Astrocyte (in vitro differentiated cells and primary cell): ENCODE results near the gene PKD2. TPM values are rescaled to one million over a fixed set of nuclear protein-coding genes. Genes with fewer than 3 reads are reported as not detected.

Experiments
- DNase-seq: peaks from one replicate; pipeline ENCODE4 v3.0.0-alpha.2; 2010; ENCODE audit warnings: low read depth
- FAIRE-seq: peaks from 2 replicates; lab custom pipeline; 2011; peaks lifted over from hg19 to GRCh38; lab: Jason Lieb, UNC
- H2AFZ ChIP-seq: 2 replicates; pipeline ENCODE4 v1.6.0; 2012; ENCODE audit warnings: low read depth, low read length, inconsistent platforms
- H3K27ac ChIP-seq: 2 replicates; pipeline ENCODE4 v1.5.1; 2011; ENCODE audit warnings: low read depth, low read length, inconsistent platforms
- H3K27me3 ChIP-seq: 2 replicates; pipeline ENCODE4 v1.6.0; 2011; ENCODE audit warnings: low read length, inconsistent platforms; ENCODE audit not compliant: insufficient read depth
- H3K36me3 ChIP-seq: 2 replicates; pipeline ENCODE4 v1.5.1; 2011; ENCODE audit warnings: low read length, inconsistent platforms; ENCODE audit not compliant: insufficient read depth
- H3K4me1 ChIP-seq: 2 replicates; pipeline ENCODE4 v1.5.1; 2011; ENCODE audit warnings: low read length, inconsistent platforms; ENCODE audit not compliant: insufficient read depth
- H3K4me2 ChIP-seq: 2 replicates; pipeline ENCODE4 v1.6.0; 2012; ENCODE audit warnings: low read length, inconsistent platforms
- H3K4me3 ChIP-seq: 2 replicates; pipeline ENCODE4 v1.5.1; 2011; ENCODE audit warnings: low read depth, mild to moderate bottlenecking, low read length, inconsistent platforms; ENCODE audit not compliant: insufficient read depth
- H3K79me2 ChIP-seq: 2 replicates; pipeline ENCODE4 v1.6.0; 2012; ENCODE audit warnings: mild to moderate bottlenecking, low read length, inconsistent platforms; ENCODE audit not compliant: insufficient read depth
- H3K9ac ChIP-seq: 2 replicates; pipeline ENCODE4 v1.6.0; 2012; ENCODE audit warnings: mild to moderate bottlenecking, low read length, inconsistent platforms
- H3K9me3 ChIP-seq: 2 replicates; pipeline ENCODE4 v1.5.1; 2012; ENCODE audit warnings: low read depth, mild to moderate bottlenecking, low read length, inconsistent platforms; ENCODE audit not compliant: insufficient read depth
- H4K20me1 ChIP-seq: 2 replicates; pipeline ENCODE4 v1.6.0; 2012; ENCODE audit warnings: low read length, inconsistent platforms; ENCODE audit not compliant: insufficient read depth
- H3K27ac Mint-ChIP-seq: one replicate; pipeline ENCODE4 v1.8.0; 2021; ENCODE audit warnings: mild to moderate bottlenecking, mixed read lengths; ENCODE audit not compliant: unreplicated experiment
- H3K27me3 Mint-ChIP-seq: one replicate; pipeline ENCODE4 v1.8.0; 2021; ENCODE audit warnings: low read depth, mixed read lengths; ENCODE audit not compliant: unreplicated experiment
- H3K36me3 Mint-ChIP-seq: one replicate; pipeline ENCODE4 v1.8.0; 2021; ENCODE audit warnings: low read depth, mixed read lengths; ENCODE audit not compliant: unreplicated experiment
- H3K4me1 Mint-ChIP-seq: one replicate; pipeline ENCODE4 v1.8.0; 2021; ENCODE audit warnings: low read depth, mixed read lengths; ENCODE audit not compliant: unreplicated experiment
- H3K4me3 Mint-ChIP-seq: one replicate; pipeline ENCODE4 v1.8.0; 2021; ENCODE audit warnings: mild to moderate bottlenecking, moderate library complexity, mixed read lengths; ENCODE audit not compliant: unreplicated experiment
- H3K9me3 Mint-ChIP-seq: one replicate; pipeline ENCODE4 v1.8.0; 2021; ENCODE audit warnings: mild to moderate bottlenecking, mixed read lengths; ENCODE audit not compliant: unreplicated experiment
- EZH2 ChIP-seq: IDR thresholded peaks from 2 replicates; pipeline ENCODE4 v1.6.1; 2012; ENCODE audit warnings: mild to moderate bottlenecking, low read length, inconsistent platforms; ENCODE audit not compliant: insufficient read depth
- total RNA-seq: library from RNA; stranded (reverse); gene quantifications from 2 replicates; pipeline ENCODE4 v1.2.1, GENCODE V29; 2021
- TF ChIP-seq, protein P1 (sequence below): IDR thresholded peaks from 2 replicates; pipeline ENCODE4 v1.5.1; 2011; ENCODE audit warnings: low read depth, mild to moderate bottlenecking, inconsistent platforms, low read length, moderate library complexity; ENCODE audit not compliant: insufficient read depth

The PKD2 gene
- total RNA-seq, 1 donor from 2014 or later: 19.7 TPM

DNA sequence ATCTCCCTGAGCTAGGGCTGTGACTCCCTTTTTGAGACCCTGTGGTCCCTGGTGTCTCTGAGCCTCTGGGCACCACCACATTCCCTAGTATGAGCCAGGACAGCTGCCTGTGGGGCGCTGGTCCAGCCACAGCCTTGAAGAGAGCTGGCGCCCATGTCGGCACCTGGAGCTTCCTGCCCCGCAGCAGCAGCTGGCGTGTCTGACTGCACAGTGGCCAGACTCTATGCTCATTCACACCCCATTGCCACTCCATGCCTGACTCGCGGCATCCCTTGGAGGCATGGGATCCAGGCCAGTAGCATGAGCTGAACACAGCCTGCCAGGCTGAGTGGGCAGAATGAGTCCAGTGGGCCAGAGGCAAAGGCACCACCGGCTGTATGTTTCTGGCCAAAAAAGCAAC lies 40.2 kb upstream of the PKD2 start:
- H4K20me1 ChIP-seq: no peaks in the 10 kb centered on the region
- peaks cover 13% of the 10 kb centered on the region for H3K4me1 Mint-ChIP-seq
- FAIRE-seq (no peak), DNase-seq (no peak)
- H3K9me3 ChIP-seq: peaks cover 3% of the 10 kb centered on the region
- no peak overlapping the region for H3K4me3 ChIP-seq
- H3K36me3 Mint-ChIP-seq: no peaks in the 10 kb centered on the region
- no peaks in the 10 kb centered on the region for H3K27me3 ChIP-seq
- no peak overlapping the region for H3K27ac ChIP-seq
- no peak overlapping the region for H3K9ac ChIP-seq
- H3K79me2 ChIP-seq: no peaks in the 10 kb centered on the region
- H3K4me2 ChIP-seq: no peak overlapping the region
- H3K27ac Mint-ChIP-seq: no peak overlapping the region
- peaks cover 2% of the 10 kb centered on the region for H3K4me1 ChIP-seq
- no peaks in the 10 kb centered on the region for H3K36me3 ChIP-seq
- TF ChIP-seq, protein P1, sequence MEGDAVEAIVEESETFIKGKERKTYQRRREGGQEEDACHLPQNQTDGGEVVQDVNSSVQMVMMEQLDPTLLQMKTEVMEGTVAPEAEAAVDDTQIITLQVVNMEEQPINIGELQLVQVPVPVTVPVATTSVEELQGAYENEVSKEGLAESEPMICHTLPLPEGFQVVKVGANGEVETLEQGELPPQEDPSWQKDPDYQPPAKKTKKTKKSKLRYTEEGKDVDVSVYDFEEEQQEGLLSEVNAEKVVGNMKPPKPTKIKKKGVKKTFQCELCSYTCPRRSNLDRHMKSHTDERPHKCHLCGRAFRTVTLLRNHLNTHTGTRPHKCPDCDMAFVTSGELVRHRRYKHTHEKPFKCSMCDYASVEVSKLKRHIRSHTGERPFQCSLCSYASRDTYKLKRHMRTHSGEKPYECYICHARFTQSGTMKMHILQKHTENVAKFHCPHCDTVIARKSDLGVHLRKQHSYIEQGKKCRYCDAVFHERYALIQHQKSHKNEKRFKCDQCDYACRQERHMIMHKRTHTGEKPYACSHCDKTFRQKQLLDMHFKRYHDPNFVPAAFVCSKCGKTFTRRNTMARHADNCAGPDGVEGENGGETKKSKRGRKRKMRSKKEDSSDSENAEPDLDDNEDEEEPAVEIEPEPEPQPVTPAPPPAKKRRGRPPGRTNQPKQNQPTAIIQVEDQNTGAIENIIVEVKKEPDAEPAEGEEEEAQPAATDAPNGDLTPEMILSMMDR: no peak
- no peak for TF ChIP-seq EZH2
- no peak overlapping the region for H2AFZ ChIP-seq
- H3K9me3 Mint-ChIP-seq: no peaks in the 10 kb centered on the region
- no peaks in the 10 kb centered on the region for H3K27me3 Mint-ChIP-seq
- no peak overlapping the region for H3K4me3 Mint-ChIP-seq

GRCh38 chr4:87970121-87970520 lies 37.3 kb upstream of the PKD2 start:
- Histone ChIP-seq H2AFZ (no peak overlapping the region), H3K27ac (no peak overlapping the region), H4K20me1 (no peaks in the 10 kb centered on the region), H3K36me3 (no peaks in the 10 kb centered on the region), H3K9me3 (peaks cover 3% of the 10 kb centered on the region), H3K4me2 (no peak overlapping the region), H3K9ac (no peak overlapping the region), H3K4me1 (peaks cover 19% of the 10 kb centered on the region), H3K4me3 (no peak overlapping the region), H3K79me2 (no peaks in the 10 kb centered on the region), H3K27me3 (no peaks in the 10 kb centered on the region)
- TF ChIP-seq, protein P1: no peak
- TF ChIP-seq EZH2: no peak
- Mint-ChIP-seq H3K27me3 (no peaks in the 10 kb centered on the region), H3K4me3 (no peak overlapping the region), H3K4me1 (peaks cover 15% of the 10 kb centered on the region), H3K27ac (no peak overlapping the region), H3K36me3 (no peaks in the 10 kb centered on the region), H3K9me3 (no peaks in the 10 kb centered on the region)
- DNase-seq (no peak), FAIRE-seq (no peak)

DNA sequence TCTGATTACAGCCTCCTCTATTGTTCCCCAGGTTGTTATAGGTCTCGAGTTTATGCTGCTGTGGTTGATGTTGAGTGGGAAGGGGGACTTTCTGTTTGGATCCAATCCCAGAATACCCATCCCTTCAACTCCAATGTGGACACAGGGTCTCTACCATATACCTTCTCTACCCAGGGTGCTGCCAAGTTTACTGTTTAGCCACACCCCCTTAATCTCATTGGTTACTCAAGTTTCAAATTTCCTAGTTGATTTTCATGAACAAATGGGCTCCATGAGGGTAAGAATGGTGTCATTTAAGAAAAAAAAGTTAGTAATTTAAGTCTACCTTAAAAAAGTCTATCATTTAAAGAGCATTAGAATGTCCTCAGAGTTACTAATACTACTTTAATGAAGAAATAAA lies 35.6 kb upstream of the PKD2 start:
- DNase-seq (no peak), FAIRE-seq (no peak)
- peaks cover 27% of the 10 kb centered on the region for H3K4me1 ChIP-seq
- no peaks in the 10 kb centered on the region for H3K36me3 ChIP-seq
- H3K4me3 ChIP-seq: no peak overlapping the region
- H3K79me2 ChIP-seq: no peaks in the 10 kb centered on the region
- no peaks in the 10 kb centered on the region for H3K27me3 ChIP-seq
- Mint-ChIP-seq H3K9me3 (no peaks in the 10 kb centered on the region), H3K4me3 (no peak overlapping the region), H3K27ac (no peak overlapping the region), H3K4me1 (peaks cover 20% of the 10 kb centered on the region), H3K27me3 (no peaks in the 10 kb centered on the region), H3K36me3 (no peaks in the 10 kb centered on the region)
- H3K9ac ChIP-seq: no peak overlapping the region
- TF ChIP-seq, protein P1: no peak
- TF ChIP-seq EZH2: no peak
- no peak overlapping the region for H3K27ac ChIP-seq
- H3K4me2 ChIP-seq: no peak overlapping the region
- no peaks in the 10 kb centered on the region for H4K20me1 ChIP-seq
- no peaks in the 10 kb centered on the region for H3K9me3 ChIP-seq
- H2AFZ ChIP-seq: no peak overlapping the region
